Head of caudate nucleus (tissue), 42 donors: Measurements from ENCODE around the gene CFAP161.
"Not testable (repeated sequence)": the region's sequence is repeated elsewhere in the genome, so short reads cannot be mapped to it uniquely, and the experiment has no call there.

Experiments
- DNase-seq, 42 donors: peaks; one replicate each; pipeline versions ENCODE4 v3.0.0 to v3.0.0-alpha.2; 2020 to 2021; ENCODE audit warnings: mixed read lengths in 7 of 42
- intact Hi-C: fragments of 100-400 bp; cut with DNase I; formaldehyde crosslinking; loops from one replicate; pipeline ENCODE4 v1.15.0; 2022

CFAP161 gene

GRCh38 chr15:81103857-81104256 is 30.2 kb upstream of the CFAP161 start:
- intact Hi-C loops = loop anchor here (5.0 kb wide), 1 partner anchor 127 kb away; no protein-coding TSS in a partner anchor
- DNase-seq = no peak

- intact Hi-C loops = no loop called here
- no peak for DNase-seq
Observed at GRCh38 chr15:81105545-81105944, 28.5 kb upstream of the CFAP161 start.

DNA sequence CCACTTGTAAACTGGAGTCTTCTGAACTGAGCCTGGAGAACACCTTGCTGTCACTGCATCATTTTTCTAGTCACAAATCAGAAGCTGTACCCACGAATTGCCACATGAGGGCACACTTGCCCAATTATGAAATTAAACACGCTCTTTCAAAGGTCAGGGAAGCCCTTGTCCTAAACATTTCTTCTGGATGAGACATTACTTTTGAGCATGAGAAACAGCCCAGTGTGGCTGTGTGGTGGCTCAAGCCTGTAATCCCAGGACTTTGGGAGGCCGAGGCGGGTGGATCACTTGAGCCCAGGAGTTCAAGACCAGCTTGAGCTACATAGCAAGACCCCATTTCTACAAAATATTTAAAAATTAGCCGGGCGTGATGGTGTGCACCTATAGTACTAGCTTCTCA is 27.5 kb upstream of the CFAP161 start:
- DNase-seq = peak in 37 of 42 donors; percentile 20 to 81 (median 56)
- intact Hi-C loops = no loop called here

DNA sequence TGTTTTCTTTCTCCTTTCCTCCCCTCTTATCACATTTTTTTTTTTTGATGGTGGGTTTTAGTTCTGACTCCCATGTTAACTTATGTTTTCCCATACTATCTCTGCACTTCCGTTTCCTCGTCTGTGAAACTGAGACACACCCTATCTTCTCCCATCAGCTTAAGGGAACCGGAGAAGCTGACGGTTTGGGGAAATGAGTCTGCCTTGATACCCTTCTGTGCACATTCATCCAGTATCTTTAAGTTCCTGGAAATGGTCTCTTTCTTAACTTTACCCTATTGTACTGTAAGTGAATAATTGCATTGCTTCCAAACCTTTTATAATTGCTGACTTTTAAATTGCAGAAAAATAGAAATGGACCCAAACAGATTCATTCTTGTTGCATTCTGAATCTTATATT is 26.2 kb upstream of the CFAP161 start:
- intact Hi-C loops = no loop called here
- no peak for DNase-seq

DNA sequence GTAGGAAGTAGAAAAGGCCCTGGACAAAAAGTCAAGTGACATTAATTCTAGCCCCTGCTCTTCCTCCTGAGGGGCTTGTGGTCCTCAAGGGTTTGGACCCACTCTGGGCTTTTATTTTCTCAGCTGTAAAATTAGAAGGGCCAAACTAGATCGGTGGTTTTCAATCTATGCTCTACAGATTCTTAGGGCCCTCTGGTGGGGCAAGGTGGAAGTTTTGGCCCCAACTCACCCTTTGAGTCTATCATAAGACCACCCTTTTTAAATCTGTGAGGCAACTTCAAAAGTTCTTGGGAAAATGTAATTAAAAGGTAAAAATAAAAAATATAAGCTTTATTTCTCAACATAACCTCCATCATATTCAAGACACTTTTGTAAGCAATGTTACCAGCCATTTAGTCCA is 25.6 kb upstream of the CFAP161 start:
- peak in 24 of 42 donors; percentile 9 to 79 (median 43) for DNase-seq
- intact Hi-C loops = no loop called here

- intact Hi-C loops = loop anchor here (5.0 kb wide), 1 partner anchor 161 kb away; no protein-coding TSS in a partner anchor
- no peak for DNase-seq
Observed at GRCh38 chr15:81111018-81111417, 23.1 kb upstream of the CFAP161 start.

GRCh38 chr15:81111510-81112470 is 22.3 kb upstream of the CFAP161 start:
- intact Hi-C loops = loop anchor here (5.0 kb wide), 1 partner anchor 161 kb away; no protein-coding TSS in a partner anchor
- DNase-seq = no peak

DNA sequence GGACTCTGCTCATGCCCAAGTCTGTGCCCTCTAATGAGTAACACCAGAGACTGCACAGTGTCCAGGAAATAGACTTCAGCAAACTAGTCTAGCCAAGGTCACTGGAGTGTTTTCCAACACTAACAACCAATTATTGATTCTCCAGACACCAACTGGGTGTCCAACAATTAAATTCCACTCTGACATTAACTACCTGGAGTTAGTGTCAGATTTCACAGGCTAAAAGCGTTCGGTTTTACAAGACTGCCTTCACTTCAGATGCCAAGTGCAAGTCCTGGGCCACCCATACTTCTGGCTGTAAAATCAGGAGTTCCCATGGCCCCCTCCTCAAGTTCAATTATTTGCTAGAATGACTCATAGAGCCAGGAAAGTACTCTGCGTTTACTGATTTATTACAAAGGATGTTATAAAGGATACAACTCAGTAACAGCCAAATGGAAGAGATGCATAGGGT is 20.8 kb upstream of the CFAP161 start:
- intact Hi-C loops = loop anchor here (5.0 kb wide), 1 partner anchor 159 kb away; no protein-coding TSS in a partner anchor
- DNase-seq = no peak

DNA sequence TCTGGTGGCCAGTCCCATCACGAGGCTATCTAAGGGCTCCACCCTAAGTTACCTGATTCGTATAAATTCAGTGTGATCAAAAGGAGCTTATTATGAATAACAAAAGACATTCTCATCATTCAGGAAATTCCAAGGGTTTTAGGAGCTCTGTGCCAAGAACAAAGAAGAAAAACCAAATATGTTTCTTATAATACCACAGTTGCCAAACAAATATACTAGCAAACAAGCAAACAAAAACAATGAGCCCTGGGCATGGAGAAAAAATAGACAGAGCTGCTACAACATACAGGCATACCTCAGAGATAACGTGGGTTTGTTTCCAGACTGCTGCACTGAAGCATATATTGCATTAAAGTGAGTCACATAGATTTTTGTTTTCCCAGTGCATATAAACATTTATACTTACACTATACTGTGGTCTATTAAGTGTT is 20.2 kb upstream of the CFAP161 start:
- DNase-seq = no peak

GRCh38 chr15:81115054-81115939 is 18.8 kb upstream of the CFAP161 start:
- intact Hi-C loops = no loop called here
- DNase-seq = no peak

More for the DNA sequence above, 20.2 kb upstream of the CFAP161 start:
- intact Hi-C loops = loop anchor here (5.0 kb wide), 1 partner anchor 158 kb away; no protein-coding TSS in a partner anchor

- intact Hi-C loops = no loop called here
Observed at GRCh38 chr15:81117136-81117535, 16.9 kb upstream of the CFAP161 start.

DNA sequence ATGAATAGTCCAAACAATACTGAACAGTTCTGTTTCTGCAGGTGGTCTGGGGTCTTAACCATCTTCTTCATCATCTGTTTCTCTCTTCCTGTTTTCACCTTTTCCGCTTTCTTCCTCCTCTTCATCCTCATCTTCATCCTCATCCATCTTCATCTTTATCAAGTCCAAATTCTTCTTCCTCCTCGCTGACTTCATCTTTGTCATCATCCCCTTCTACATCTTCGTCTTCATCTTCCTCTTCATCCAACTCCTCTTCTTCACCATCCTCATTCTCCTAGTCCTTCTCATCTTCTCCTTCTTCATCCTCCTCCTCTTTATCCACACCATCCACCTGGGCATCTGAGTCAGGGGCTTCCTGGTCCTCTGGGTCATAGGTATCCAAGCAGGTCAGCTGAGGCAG is 16.5 kb upstream of the CFAP161 start:
- intact Hi-C loops = no loop called here
- DNase-seq = no peak

More at GRCh38 chr15:81117136-81117535, 16.9 kb upstream of the CFAP161 start:
- no peak for DNase-seq

GRCh38 chr15:81118361-81118760 is 15.7 kb upstream of the CFAP161 start:
- intact Hi-C loops = no loop called here
- DNase-seq = no peak

GRCh38 chr15:81120069-81120468 is 14.0 kb upstream of the CFAP161 start:
- no peak for DNase-seq
- intact Hi-C loops = no loop called here

- intact Hi-C loops = no loop called here
- DNase-seq = no peak
Observed at GRCh38 chr15:81126892-81127291, 7.2 kb upstream of the CFAP161 start.

DNA sequence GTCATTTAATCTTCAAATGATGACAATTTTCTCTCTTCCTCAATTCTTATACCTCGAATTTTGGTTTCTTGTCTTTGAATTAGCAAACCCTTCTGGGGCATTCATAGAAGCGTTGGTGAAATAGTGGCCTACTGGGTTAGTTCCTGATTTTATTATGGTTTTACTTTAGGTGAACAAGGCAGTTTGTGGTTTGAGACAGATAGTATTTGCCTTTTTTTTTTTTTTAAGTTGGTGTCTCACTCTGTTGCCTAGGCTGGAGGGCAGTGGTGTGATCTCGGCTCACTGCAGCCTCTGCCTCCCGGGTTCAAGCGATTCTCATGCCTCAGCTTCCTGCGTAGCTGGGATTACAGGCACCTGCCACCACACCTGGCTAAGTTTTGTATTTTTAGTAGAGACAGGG is 7.4 kb downstream of the CFAP161 start:
- DNase-seq, intact Hi-C loops: not testable (repeated sequence)

- DNase-seq = peak in 2 of 42 donors; percentile 19 to 20
- intact Hi-C loops = no loop called here
Observed at GRCh38 chr15:81146006-81146405, 11.9 kb downstream of the CFAP161 start.

DNA sequence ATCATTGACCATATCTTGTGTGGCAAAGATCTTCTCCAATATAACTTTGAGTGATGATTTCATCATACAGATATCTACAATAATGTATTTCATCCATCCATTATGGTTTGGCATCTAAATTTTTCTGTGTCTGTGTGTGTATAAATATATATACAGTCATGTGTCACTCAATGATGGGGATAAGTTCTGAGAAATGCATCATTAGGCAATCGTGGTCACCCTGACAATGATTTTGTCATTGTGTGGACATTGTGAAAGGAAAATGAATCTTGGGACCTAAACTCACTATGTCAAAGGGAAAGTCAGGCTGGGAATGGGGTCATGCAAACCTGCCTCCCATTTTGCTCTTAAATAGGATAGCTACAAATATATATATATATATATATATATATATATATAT is 12.4 kb downstream of the CFAP161 start:
- intact Hi-C loops = no loop called here
- no peak for DNase-seq

DNA sequence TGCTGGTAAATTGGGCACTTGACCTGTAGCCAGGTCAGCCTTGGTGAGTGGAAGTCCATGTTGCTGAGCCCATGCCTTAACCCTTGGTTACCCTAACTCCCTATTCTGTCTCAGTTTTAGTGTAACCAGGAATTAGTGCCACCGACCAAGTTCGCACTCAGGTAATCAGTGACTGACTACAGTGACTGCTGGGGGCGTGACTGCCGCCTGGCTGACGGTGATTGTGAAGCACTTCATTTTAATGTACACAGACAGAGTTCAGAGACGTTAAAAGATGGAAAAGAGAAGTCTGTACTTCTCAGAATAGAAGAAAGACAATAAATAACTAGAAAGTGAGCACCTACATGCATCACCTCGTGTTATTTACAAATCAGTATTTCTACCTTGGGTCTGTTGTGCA is 17.3 kb downstream of the CFAP161 start:
- intact Hi-C loops = no loop called here

More for the DNA sequence above, 17.3 kb downstream of the CFAP161 start:
- no peak for DNase-seq
